ENCODE data around the gene JAKMIP2. TPM values are rescaled to one million over a fixed set of nuclear protein-coding genes. Genes with fewer than 3 reads are reported as not detected.
A peak's percentile ranks its signal among the peaks of the same experiment; 100 is the strongest.
"Not testable (repeated sequence)": the region's sequence is repeated elsewhere in the genome, so short reads cannot be mapped to it uniquely, and the experiment has no call there.

JAKMIP2 gene
- total and polyA plus RNA-seq, 11 donors, result under 0.01 to 1.5 (median 0.16) TPM; not detected in 1

DNA sequence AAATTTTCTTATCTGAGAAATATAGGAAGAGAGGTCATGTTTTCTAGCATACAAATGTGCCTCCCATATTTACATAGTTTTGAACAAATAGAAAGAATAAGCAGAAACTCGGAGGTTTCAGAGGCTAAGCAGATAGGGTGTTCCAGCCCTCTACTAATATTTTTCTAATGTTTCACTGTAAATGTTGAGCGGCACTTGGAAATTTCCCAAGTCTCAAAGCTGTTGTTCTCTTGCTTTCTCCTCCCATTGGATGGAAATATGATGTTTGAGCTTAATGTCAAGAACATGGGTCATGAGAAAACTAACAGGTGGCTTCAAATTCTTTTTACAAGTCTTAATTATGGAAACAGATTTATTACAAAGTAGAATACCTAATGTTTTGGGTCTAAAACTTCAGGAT lies 43.8 kb upstream of the JAKMIP2 start:
- H3K4me1 ChIP-seq, result no peaks in the 10 kb centered on the region
- DNase-seq (no peak), ATAC-seq (no peak)
- H3K36me3 ChIP-seq, result no peaks in the 10 kb centered on the region
- no peak overlapping the region for H3K4me3 ChIP-seq
- WGBS, 4 donors, result 55 to 71% (median 66%) methylated on average over 2 of the region's 2 CpGs
- TF ChIP-seq POLR2A (IDR thresholded peaks at IDR 0.05), result no peak
- TF ChIP-seq, protein P1, sequence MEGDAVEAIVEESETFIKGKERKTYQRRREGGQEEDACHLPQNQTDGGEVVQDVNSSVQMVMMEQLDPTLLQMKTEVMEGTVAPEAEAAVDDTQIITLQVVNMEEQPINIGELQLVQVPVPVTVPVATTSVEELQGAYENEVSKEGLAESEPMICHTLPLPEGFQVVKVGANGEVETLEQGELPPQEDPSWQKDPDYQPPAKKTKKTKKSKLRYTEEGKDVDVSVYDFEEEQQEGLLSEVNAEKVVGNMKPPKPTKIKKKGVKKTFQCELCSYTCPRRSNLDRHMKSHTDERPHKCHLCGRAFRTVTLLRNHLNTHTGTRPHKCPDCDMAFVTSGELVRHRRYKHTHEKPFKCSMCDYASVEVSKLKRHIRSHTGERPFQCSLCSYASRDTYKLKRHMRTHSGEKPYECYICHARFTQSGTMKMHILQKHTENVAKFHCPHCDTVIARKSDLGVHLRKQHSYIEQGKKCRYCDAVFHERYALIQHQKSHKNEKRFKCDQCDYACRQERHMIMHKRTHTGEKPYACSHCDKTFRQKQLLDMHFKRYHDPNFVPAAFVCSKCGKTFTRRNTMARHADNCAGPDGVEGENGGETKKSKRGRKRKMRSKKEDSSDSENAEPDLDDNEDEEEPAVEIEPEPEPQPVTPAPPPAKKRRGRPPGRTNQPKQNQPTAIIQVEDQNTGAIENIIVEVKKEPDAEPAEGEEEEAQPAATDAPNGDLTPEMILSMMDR (IDR thresholded peaks at IDR 0.05), result no peak
- intact Hi-C loops (cut with DNase I), result no loop called here
- no peak overlapping the region for H3K27ac ChIP-seq
- peaks cover 0 to 4% (median 0%) of the 10 kb centered on the region in 9 donors for H3K27me3 ChIP-seq
- no peaks in the 10 kb centered on the region for H3K9me3 ChIP-seq

DNA sequence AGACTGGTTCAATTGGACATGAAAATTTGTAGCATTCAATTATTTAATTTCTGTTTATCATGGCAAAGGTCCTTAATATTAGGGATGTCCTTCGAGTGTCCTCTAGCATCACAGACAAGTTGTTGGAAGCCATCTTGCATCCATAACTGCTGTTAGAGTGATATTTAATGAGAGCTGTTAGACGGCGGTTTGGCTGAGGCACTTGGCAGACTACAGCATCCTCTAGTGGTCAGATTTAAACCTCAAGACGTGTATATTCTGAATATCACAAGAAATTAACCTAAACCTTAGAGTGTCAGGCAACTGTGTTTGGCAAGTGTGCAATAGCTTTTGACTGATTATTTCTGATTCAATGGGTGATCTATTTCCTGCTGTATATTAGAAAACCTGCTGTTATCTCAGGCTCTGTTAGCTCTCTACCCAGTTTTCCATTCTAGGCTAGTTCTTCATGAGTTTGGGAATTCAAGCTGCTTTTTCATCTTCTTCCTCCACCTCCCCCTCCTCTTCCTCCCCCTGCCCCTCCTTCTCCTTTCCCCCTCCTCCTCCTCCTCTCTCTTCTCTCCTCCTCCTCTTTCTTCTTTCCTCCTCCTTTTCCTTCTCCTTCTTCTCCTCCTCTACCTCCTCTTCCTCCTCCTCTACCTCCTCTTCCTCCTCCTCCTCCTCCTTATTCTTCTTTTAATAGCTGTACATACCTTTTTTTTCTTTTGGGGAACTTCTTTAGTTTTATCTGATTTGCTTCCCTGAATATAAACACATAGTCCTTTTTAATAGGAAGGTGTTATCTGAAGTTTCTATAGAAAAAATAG lies 40.4 kb upstream of the JAKMIP2 start:
- no peak overlapping the region for H3K27ac ChIP-seq
- no peak overlapping the region for H3K4me3 ChIP-seq
- intact Hi-C loops (cut with DNase I), result loop anchor here (1.0 to 5.0 kb wide), 3 partner anchors 194 to 196 kb away; no protein-coding TSS in a partner anchor
- no peaks in the 10 kb centered on the region for H3K36me3 ChIP-seq
- peak in 3 of 5 donors; percentile 29 to 44 (median 32) for DNase-seq
- no peaks in the 10 kb centered on the region for H3K9me3 ChIP-seq
- peaks cover 0 to 5% (median 0%) of the 10 kb centered on the region in 9 donors for H3K27me3 ChIP-seq
- TF ChIP-seq, protein P1 (IDR thresholded peaks at IDR 0.05), result peak; percentile 61 to 88 (median 82)
- no peak for TF ChIP-seq POLR2A (IDR thresholded peaks at IDR 0.05)
- peak in 3 of 4 donors; percentile 72 to 86 (median 77) for ATAC-seq
- 4 to 9% (median 8%) methylated on average over 4 of the region's 4 CpGs for WGBS, 4 donors
- peaks cover 0 to 7% (median 0%) of the 10 kb centered on the region in 12 donors for H3K4me1 ChIP-seq

DNA sequence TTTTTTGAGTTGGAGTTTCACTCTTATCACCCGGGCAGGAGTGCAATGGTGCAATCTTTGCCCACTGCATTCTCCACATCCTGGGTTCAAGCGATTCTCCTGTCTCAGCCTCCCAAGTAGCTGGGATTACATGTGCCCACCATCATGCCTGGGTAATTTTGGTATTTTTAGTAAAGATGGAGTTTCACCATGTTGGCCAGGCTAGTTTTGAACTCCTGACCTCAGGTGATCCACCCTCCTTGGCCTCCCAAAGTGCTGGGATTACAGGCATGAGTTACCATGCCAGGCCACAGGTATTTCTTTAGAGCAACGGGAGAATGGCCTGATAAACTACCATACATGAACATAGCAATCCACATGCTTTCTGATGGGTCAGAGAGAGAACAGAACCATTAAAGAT lies 39.7 kb upstream of the JAKMIP2 start:
- ATAC-seq, H3K27ac ChIP-seq, H3K36me3 ChIP-seq, H3K9me3 ChIP-seq, H3K4me1 ChIP-seq, H3K27me3 ChIP-seq, H3K4me3 ChIP-seq, DNase-seq: not testable (repeated sequence)
- intact Hi-C loops (cut with DNase I), result loop anchor here in 8 of 10 donors (1.0 to 5.0 kb wide), 3 partner anchors 193 to 195 kb away; no protein-coding TSS in a partner anchor
- 90 to 96% (median 94%) methylated on average over 3 of the region's 3 CpGs for WGBS, 4 donors

DNA sequence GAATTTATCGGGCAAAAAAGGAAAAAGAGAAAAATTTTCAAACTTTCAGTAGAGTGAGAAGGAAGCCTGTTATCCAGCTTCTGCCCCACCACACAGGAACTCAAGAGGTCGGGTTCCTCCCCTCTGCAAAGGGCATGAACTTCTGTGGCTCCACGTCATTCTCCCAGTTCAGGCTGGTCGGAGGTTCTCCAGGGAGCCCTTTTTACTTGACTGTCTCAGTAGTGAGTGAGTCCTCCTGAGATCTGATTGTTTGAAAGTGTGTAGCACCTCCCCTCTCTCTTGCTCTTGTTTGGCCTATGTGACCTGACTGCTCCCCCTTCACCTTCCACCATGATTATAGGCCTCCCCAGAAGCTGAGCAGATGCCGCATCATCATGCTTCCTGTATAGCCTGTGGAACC lies 39.2 kb upstream of the JAKMIP2 start:
- TF ChIP-seq, protein P1 (IDR thresholded peaks at IDR 0.05), result no peak
- no peak for TF ChIP-seq POLR2A (IDR thresholded peaks at IDR 0.05)

More for the DNA sequence above, 39.2 kb upstream of the JAKMIP2 start:
- H3K9me3 ChIP-seq, result no peaks in the 10 kb centered on the region
- no peaks in the 10 kb centered on the region for H3K36me3 ChIP-seq
- 85 to 89% (median 87%) methylated on average over 5 of the region's 5 CpGs for WGBS, 4 donors
- ATAC-seq, result peak in 1 of 4 donors; percentile 22
- no peak overlapping the region for H3K27ac ChIP-seq
- DNase-seq, result no peak
- intact Hi-C loops (cut with DNase I), result loop anchor here in 8 of 10 donors (1.0 to 5.0 kb wide), 3 partner anchors 193 to 194 kb away; no protein-coding TSS in a partner anchor
- H3K27me3 ChIP-seq, result peaks cover 0 to 5% (median 0%) of the 10 kb centered on the region in 9 donors
- peaks cover 0 to 7% (median 0%) of the 10 kb centered on the region in 12 donors for H3K4me1 ChIP-seq
- no peak overlapping the region for H3K4me3 ChIP-seq

Measured in heart left ventricle (tissue), 16 donors.